OCI-LY1 (cell line): ENCODE measurements around the gene GOLGA2.

ENCODE experiments used
- H2AFZ ChIP-seq: fragments of 200-600 bp; sonication (generic), shearing (Covaris generic); 2 replicates; pipeline ENCODE4 v1.6.0; 2014; ENCODE audit warnings: antibody characterized with exemption, mild to moderate bottlenecking, low read length
- H3F3A ChIP-seq: fragments of 200-600 bp; sonication (generic), shearing (Covaris generic); 2 replicates; pipeline ENCODE4 v1.6.0; 2014; ENCODE audit warnings: mild to moderate bottlenecking, antibody characterized with exemption, low read length, moderate library complexity; ENCODE audit not compliant: insufficient read depth
- H3K27ac ChIP-seq: fragments of 200-600 bp; sonication (generic); 2 replicates; pipeline ENCODE4 v1.5.1; 2014; ENCODE audit warnings: low read length, mixed run types, mild to moderate bottlenecking, low read depth; ENCODE audit not compliant: poor library complexity, severe bottlenecking
- H3K27me3 ChIP-seq: fragments of 200-600 bp; sonication (generic); 2 replicates; pipeline ENCODE4 v1.6.0; 2014; ENCODE audit warnings: antibody characterized with exemption, mild to moderate bottlenecking, low read length, moderate library complexity; ENCODE audit not compliant: insufficient read depth
- H3K36me3 ChIP-seq: fragments of 200-600 bp; sonication (generic); 2 replicates; pipeline ENCODE4 v1.6.1; 2014; ENCODE audit warnings: mild to moderate bottlenecking, antibody characterized with exemption, low read length, moderate library complexity, mixed read lengths; ENCODE audit not compliant: insufficient read depth
- H3K4me1 ChIP-seq: fragments of 200-600 bp; sonication (generic); 2 replicates; pipeline ENCODE4 v1.5.1; 2014; ENCODE audit warnings: mild to moderate bottlenecking, low read length, moderate library complexity; ENCODE audit not compliant: insufficient read depth, severe bottlenecking
- H3K4me2 ChIP-seq: fragments of 200-600 bp; sonication (generic), shearing (Covaris generic); 2 replicates; pipeline ENCODE4 v1.6.1; 2014; ENCODE audit warnings: low read length
- H3K4me3 ChIP-seq: fragments of 200-600 bp; sonication (generic); 2 replicates; pipeline ENCODE4 v1.5.1; 2014; ENCODE audit warnings: low read length, low read depth, mild to moderate bottlenecking, mixed read lengths; ENCODE audit not compliant: poor library complexity, severe bottlenecking
- H3K79me2 ChIP-seq: fragments of 200-600 bp; shearing (Covaris generic); 2 replicates; pipeline ENCODE4 v1.6.1; 2016; ENCODE audit warnings: mixed run types, low read length, mixed read lengths; ENCODE audit not compliant: insufficient read depth
- H3K9ac ChIP-seq: fragments of 200-600 bp; sonication (generic), shearing (Covaris generic); 2 replicates; pipeline ENCODE4 v1.6.1; 2014; ENCODE audit warnings: mild to moderate bottlenecking, low read length, mixed read lengths
- H3K9me2 ChIP-seq: fragments of 200-600 bp; sonication (generic), shearing (Covaris generic); 2 replicates; pipeline ENCODE4 v1.6.1; 2014; ENCODE audit warnings: low read depth, mild to moderate bottlenecking, low read length, mixed read lengths
- H3K9me3 ChIP-seq: fragments of 200-600 bp; shearing (Covaris generic); 2 replicates; pipeline ENCODE4 v1.6.1; 2014; ENCODE audit warnings: low read length, mixed read lengths
- H4K20me1 ChIP-seq: fragments of 200-600 bp; sonication (generic), shearing (Covaris generic); 2 replicates; pipeline ENCODE4 v1.6.0; 2016; ENCODE audit warnings: mild to moderate bottlenecking, low read length; ENCODE audit not compliant: insufficient read depth
- CTCF ChIP-seq: fragments of 200-600 bp; sonication (generic), shearing (Covaris generic); IDR thresholded peaks from 2 replicates; pipeline ENCODE4 v1.5.1; 2017; ENCODE audit warnings: mild to moderate bottlenecking, antibody characterized with exemption, low read length, moderate library complexity, mixed read lengths
- EZH2 ChIP-seq: fragments of 200-600 bp; sonication (generic), shearing (Covaris generic); IDR thresholded peaks from 2 replicates; pipeline ENCODE4 v1.8.0; 2017; ENCODE audit warnings: borderline replicate concordance, mixed run types, mild to moderate bottlenecking, antibody characterized with exemption, low read length, moderate library complexity, mixed read lengths

The GOLGA2 gene

GRCh38 chr9:128253991-128254346, 21.8 kb downstream of the GOLGA2 start:
- no peaks in the 10 kb centered on the region for H3K9me3 ChIP-seq
- no peaks in the 10 kb centered on the region for H3K79me2 ChIP-seq
- TF ChIP-seq EZH2 (no peak), CTCF (no peak)
- no peaks in the 10 kb centered on the region for H3F3A ChIP-seq
- peaks cover 15% of the 10 kb centered on the region; the same call in 1 of the 2 replicates for H3K36me3 ChIP-seq
- H3K4me3 ChIP-seq: no peak overlapping the region
- H4K20me1 ChIP-seq: no peaks in the 10 kb centered on the region
- peaks cover 25% of the 10 kb centered on the region for H3K4me1 ChIP-seq
- no peak overlapping the region for H3K27ac ChIP-seq
- H3K9ac ChIP-seq: no peak overlapping the region
- H3K4me2 ChIP-seq: no peak overlapping the region
- H3K27me3 ChIP-seq: peaks cover 19% of the 10 kb centered on the region
- H2AFZ ChIP-seq: no peak overlapping the region
- H3K9me2 ChIP-seq: no peaks in the 10 kb centered on the region

GRCh38 chr9:128253140-128253990, 22.4 kb downstream of the GOLGA2 start:
- no peaks in the 10 kb centered on the region for H3K79me2 ChIP-seq
- peaks cover 23% of the 10 kb centered on the region for H3K27me3 ChIP-seq
- TF ChIP-seq CTCF (no peak), EZH2 (no peak)
- peaks cover 9% of the 10 kb centered on the region; the same call in 1 of the 2 replicates for H3K36me3 ChIP-seq
- no peaks in the 10 kb centered on the region for H3F3A ChIP-seq
- H3K27ac ChIP-seq: no peak overlapping the region
- peak overlapping the region; percentile 24; the same call in 1 of the 2 replicates for H3K4me2 ChIP-seq
- H3K9me3 ChIP-seq: no peaks in the 10 kb centered on the region
- no peak overlapping the region for H3K9ac ChIP-seq
- H2AFZ ChIP-seq: no peak overlapping the region
- no peak overlapping the region for H3K4me3 ChIP-seq
- H4K20me1 ChIP-seq: no peaks in the 10 kb centered on the region
- no peaks in the 10 kb centered on the region for H3K9me2 ChIP-seq
- H3K4me1 ChIP-seq: peaks cover 25% of the 10 kb centered on the region

DNA sequence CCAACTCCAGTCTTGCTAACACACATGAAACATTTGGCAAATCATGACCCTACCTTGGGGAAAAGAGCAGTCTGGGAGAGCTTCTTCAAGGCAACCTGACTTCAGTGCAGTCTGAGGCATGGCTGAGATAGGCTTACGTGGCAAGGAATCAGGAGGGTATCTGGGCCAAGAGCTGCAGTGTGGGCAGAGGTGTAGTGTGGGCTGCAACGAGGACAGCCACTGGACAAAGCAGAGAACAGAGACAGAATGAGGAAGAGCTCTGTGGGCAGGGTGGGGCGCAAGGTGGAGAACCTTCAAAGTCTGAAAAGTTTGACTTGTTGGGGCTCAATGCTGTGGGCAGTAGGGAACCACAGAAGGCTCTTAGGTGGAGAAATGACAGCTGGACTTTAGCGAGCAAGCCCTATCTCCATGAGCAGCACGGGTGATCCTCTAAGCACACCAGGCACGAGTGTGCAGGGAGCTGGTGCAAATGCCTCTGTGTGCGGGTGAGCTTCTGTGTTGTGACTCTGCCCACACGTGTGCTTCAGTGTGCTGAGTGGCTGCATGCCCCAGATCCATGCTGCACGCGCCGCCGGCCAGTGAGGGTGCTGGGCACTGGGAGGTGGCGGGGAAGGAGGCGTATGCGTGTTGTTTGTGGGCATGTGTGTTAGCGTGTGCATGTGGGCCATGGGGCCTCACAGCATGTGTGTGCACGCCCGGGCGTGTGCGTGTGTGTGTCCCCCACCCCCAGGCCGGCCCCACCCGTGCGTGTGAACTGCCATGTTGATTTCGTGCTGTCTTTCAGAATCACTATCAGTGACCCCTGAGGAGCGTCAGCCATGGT, 23.3 kb downstream of the GOLGA2 start:
- Histone ChIP-seq H3K4me2 (peak overlapping the region; percentile 24; the same call in 1 of the 2 replicates), H3F3A (no peaks in the 10 kb centered on the region), H3K27ac (no peak overlapping the region), H4K20me1 (no peaks in the 10 kb centered on the region), H3K4me3 (no peak overlapping the region), H3K9me3 (no peaks in the 10 kb centered on the region), H3K4me1 (peaks cover 25% of the 10 kb centered on the region), H3K36me3 (peaks cover under 1% of the 10 kb centered on the region; the same call in 1 of the 2 replicates), H3K9me2 (no peaks in the 10 kb centered on the region), H3K9ac (no peak overlapping the region), H2AFZ (no peak overlapping the region), H3K79me2 (no peaks in the 10 kb centered on the region), H3K27me3 (peaks cover 23% of the 10 kb centered on the region)
- no peak for TF ChIP-seq EZH2
- no peak for TF ChIP-seq CTCF
